ENCODE measurements around the gene FN3K.

DNA sequence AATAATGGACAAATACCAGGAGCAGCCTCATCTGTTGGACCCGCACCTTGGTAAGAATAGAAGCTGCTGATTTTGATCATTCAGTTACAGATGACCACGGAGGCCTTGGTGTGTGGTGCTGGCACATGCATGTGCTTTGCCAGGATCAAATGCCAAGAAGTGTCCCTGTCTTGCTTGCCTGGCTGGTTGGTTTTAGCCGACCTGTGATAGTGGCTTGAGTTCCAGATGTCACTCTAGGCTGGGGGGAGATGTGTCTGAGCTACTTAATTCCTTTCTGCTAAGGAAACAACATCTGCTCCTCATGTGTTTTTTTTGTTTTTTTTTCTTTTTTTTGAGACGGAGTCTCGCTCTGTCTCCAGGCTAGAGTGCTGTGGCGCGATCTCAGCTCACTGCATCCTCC lies 20.8 kb downstream of the FN3K start:
- TF ChIP-seq, protein P1, sequence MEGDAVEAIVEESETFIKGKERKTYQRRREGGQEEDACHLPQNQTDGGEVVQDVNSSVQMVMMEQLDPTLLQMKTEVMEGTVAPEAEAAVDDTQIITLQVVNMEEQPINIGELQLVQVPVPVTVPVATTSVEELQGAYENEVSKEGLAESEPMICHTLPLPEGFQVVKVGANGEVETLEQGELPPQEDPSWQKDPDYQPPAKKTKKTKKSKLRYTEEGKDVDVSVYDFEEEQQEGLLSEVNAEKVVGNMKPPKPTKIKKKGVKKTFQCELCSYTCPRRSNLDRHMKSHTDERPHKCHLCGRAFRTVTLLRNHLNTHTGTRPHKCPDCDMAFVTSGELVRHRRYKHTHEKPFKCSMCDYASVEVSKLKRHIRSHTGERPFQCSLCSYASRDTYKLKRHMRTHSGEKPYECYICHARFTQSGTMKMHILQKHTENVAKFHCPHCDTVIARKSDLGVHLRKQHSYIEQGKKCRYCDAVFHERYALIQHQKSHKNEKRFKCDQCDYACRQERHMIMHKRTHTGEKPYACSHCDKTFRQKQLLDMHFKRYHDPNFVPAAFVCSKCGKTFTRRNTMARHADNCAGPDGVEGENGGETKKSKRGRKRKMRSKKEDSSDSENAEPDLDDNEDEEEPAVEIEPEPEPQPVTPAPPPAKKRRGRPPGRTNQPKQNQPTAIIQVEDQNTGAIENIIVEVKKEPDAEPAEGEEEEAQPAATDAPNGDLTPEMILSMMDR (tag by site-specific recombination; IDR thresholded peaks at IDR 0.05), result no peak
- TF ChIP-seq PATZ1 (tag by site-specific recombination; IDR thresholded peaks at IDR 0.05), result no peak
- TF ChIP-seq YY1 (tag by site-specific recombination; IDR thresholded peaks at IDR 0.05), result no peak
- TF ChIP-seq ZBTB49 (tag by site-specific recombination; IDR thresholded peaks at IDR 0.05; ENCODE audit: low read depth), result no peak
- no peak for TF ChIP-seq ZNF133 (tag by site-specific recombination; IDR thresholded peaks at IDR 0.05)
- no peak for TF ChIP-seq ZNF121 (tag by site-specific recombination; IDR thresholded peaks at IDR 0.05)

Data from HEK293 (cell line).